Body of pancreas (tissue), 4 donors: Measurements from ENCODE around the gene PRPSAP2. TPM values are rescaled to one million over a fixed set of nuclear protein-coding genes. Genes with fewer than 3 reads are reported as not detected.

ENCODE experiments used
- ATAC-seq: fragments of 150-250 bp; one replicate; pipeline ENCODE4 v1.9.1; 2016
- DNase-seq, 4 donors: peaks; one replicate each; pipeline ENCODE4 v3.0.0-alpha.2; 2019
- H3K27ac ChIP-seq, 4 donors: fragments of 200-600 bp; sonication (generic); 1 replicate in 3 of 4; 2 replicates in 1 of 4; pipeline versions ENCODE4 v1.5.1 to v1.6.1; 2016 to 2019; ENCODE audit warnings: mild to moderate bottlenecking in 1 of 4, mixed read lengths in 1 of 4, moderate library complexity in 1 of 4
- H3K27me3 ChIP-seq, 2 donors: fragments of 200-600 bp; sonication (generic); one replicate each; pipeline ENCODE4 v1.6.0; 2016; ENCODE audit warnings: mild to moderate bottlenecking in 1 of 2
- H3K36me3 ChIP-seq, 2 donors: fragments of 200-600 bp; sonication (generic); replicated peaks in 1 of 2; 2 replicates each; pipeline ENCODE4 v1.5.1; 2016; ENCODE audit warnings: low read depth in 2 of 2; ENCODE audit not compliant: insufficient read depth in 1 of 2
- H3K4me1 ChIP-seq: fragments of 200-600 bp; sonication (generic); one replicate; pipeline ENCODE4 v1.6.0; 2016
- H3K4me3 ChIP-seq, 2 donors: fragments of 200-600 bp; sonication (generic); 1 replicate in 1 of 2; 2 replicates in 1 of 2; pipeline ENCODE4 v1.5.1; 2016 to 2019
- H3K9me3 ChIP-seq, 3 donors: fragments of 200-600 bp; sonication (generic); 1 replicate in 2 of 3; 2 replicates in 1 of 3; pipeline ENCODE4 v1.5.1; 2016
- POLR2A ChIP-seq, 3 donors: fragments of 450-650 bp; IDR thresholded peaks; one replicate each; pipeline ENCODE4 v1.6.1; 2016; ENCODE audit warnings: antibody characterized with exemption in 3 of 3, mild to moderate bottlenecking in 2 of 3
- WGBS, 2 donors: methylation state at CpG; one replicate each; pipeline ENCODE4 v1.1.5; 2017; 5-methylcytosine and 5-hydroxymethylcytosine counted together
- intact Hi-C: fragments of 100-400 bp; cut with DNase I; formaldehyde crosslinking; loops from one replicate; pipeline ENCODE4 v1.15.1; 2023
- total RNA-seq, 2 donors: library from RNA; depleted of rRNA; stranded (reverse); fragments of >200 nt; gene quantifications; one replicate each; pipeline ENCODE4 v1.1.0, GENCODE V29; 2016
- TF ChIP-seq, protein P1 (sequence below), 7 experiments: fragments of 450-650 bp in 4 of 7; fragments of 200-600 bp in 3 of 7; sonication (generic) in 3 of 7; IDR thresholded peaks; one replicate each; pipeline ENCODE4 v1.5.1; 2016 to 2019; ENCODE audit warnings: antibody characterized with exemption in 7 of 7

Gene PRPSAP2
- total RNA-seq, 2 donors from 2014 or later = 16.6 to 35.6 TPM

GRCh38 chr17:18925187-18925586 lies 67.3 kb downstream of the PRPSAP2 start:
- ATAC-seq (no peak), DNase-seq (no peak)
- TF ChIP-seq, protein P1, sequence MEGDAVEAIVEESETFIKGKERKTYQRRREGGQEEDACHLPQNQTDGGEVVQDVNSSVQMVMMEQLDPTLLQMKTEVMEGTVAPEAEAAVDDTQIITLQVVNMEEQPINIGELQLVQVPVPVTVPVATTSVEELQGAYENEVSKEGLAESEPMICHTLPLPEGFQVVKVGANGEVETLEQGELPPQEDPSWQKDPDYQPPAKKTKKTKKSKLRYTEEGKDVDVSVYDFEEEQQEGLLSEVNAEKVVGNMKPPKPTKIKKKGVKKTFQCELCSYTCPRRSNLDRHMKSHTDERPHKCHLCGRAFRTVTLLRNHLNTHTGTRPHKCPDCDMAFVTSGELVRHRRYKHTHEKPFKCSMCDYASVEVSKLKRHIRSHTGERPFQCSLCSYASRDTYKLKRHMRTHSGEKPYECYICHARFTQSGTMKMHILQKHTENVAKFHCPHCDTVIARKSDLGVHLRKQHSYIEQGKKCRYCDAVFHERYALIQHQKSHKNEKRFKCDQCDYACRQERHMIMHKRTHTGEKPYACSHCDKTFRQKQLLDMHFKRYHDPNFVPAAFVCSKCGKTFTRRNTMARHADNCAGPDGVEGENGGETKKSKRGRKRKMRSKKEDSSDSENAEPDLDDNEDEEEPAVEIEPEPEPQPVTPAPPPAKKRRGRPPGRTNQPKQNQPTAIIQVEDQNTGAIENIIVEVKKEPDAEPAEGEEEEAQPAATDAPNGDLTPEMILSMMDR (IDR thresholded peaks at IDR 0.05) = no peak
- no peak for TF ChIP-seq POLR2A (IDR thresholded peaks at IDR 0.05)
- Histone ChIP-seq H3K36me3 (peaks cover 0 to 3% of the 10 kb centered on the region in 2 donors), H3K4me1 (peaks cover 26% of the 10 kb centered on the region), H3K27ac (no peak overlapping the region), H3K4me3 (no peak overlapping the region), H3K27me3 (no peaks in the 10 kb centered on the region), H3K9me3 (no peaks in the 10 kb centered on the region)
- 91 to 100% methylated on average over 1 of the region's 1 CpG for WGBS, 2 donors
- intact Hi-C loops = no loop called here

DNA sequence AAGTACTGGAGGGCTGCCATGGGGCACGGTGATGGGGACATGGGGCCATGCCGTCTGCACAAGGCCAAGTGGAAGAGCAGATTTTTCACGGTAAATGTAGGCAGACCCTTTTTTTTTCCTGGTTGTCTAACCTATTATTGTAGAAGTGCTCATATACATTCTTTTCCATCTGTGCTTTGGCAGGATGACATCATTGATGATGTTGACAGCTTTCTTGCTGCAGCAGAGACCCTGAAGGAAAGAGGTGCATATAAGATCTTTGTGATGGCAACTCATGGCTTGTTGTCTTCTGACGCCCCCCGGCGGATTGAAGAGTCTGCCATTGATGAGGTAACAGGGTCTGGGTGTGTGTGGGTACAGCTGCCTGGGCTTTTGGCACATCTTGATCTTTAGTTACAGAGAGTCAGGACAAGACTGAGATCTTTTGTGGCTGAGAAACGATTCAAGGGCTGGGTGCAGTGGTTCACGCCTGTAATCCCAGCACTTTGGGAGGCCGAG lies 70.7 kb downstream of the PRPSAP2 start:
- no peak for ATAC-seq
- H3K27me3 ChIP-seq = no peaks in the 10 kb centered on the region

GRCh38 chr17:18932360-18933055 lies 74.6 kb downstream of the PRPSAP2 start:
- no peak overlapping the region for H3K4me3 ChIP-seq
- TF ChIP-seq, protein P1 (IDR thresholded peaks at IDR 0.05) = no peak
- no peak for TF ChIP-seq POLR2A (IDR thresholded peaks at IDR 0.05)
- intact Hi-C loops = no loop called here
- H3K27me3 ChIP-seq = no peaks in the 10 kb centered on the region
- no peaks in the 10 kb centered on the region for H3K9me3 ChIP-seq
- ATAC-seq = no peak
- no peaks in the 10 kb centered on the region for H3K4me1 ChIP-seq
- H3K27ac ChIP-seq = no peak overlapping the region
- DNase-seq = no peak
- peaks cover 0 to 12% of the 10 kb centered on the region in 2 donors for H3K36me3 ChIP-seq
- 60 to 69% methylated on average over 3 to 5 of the region's 5 CpGs for WGBS, 2 donors

More for the DNA sequence above, 70.7 kb downstream of the PRPSAP2 start:
- Histone ChIP-seq H3K4me3 (no peak overlapping the region), H3K36me3 (peaks cover 0 to 12% of the 10 kb centered on the region in 2 donors), H3K4me1 (peaks cover 9% of the 10 kb centered on the region), H3K9me3 (no peaks in the 10 kb centered on the region), H3K27ac (no peak overlapping the region)
- no peak for TF ChIP-seq POLR2A (IDR thresholded peaks at IDR 0.05)
- TF ChIP-seq, protein P1 (IDR thresholded peaks at IDR 0.05) = no peak
- DNase-seq = no peak
- WGBS, 2 donors = 90 to 91% methylated on average over 9 of the region's 9 CpGs
- intact Hi-C loops = no loop called here

GRCh38 chr17:18933102-18934058 lies 75.4 kb downstream of the PRPSAP2 start:
- intact Hi-C loops = no loop called here
- no peaks in the 10 kb centered on the region for H3K4me1 ChIP-seq
- DNase-seq (no peak), ATAC-seq (no peak)
- 69 to 82% methylated on average over 13 to 14 of the region's 14 CpGs for WGBS, 2 donors
- no peak overlapping the region for H3K4me3 ChIP-seq
- H3K27me3 ChIP-seq = no peaks in the 10 kb centered on the region
- H3K27ac ChIP-seq = no peak overlapping the region
- peaks cover 0 to 12% of the 10 kb centered on the region in 2 donors for H3K36me3 ChIP-seq
- no peaks in the 10 kb centered on the region for H3K9me3 ChIP-seq
- TF ChIP-seq, protein P1 (IDR thresholded peaks at IDR 0.05) = no peak
- no peak for TF ChIP-seq POLR2A (IDR thresholded peaks at IDR 0.05)
